Epithelial cell of proximal tubule (primary cell): ENCODE measurements around the gene TNNI2. TPM values are rescaled to one million over a fixed set of nuclear protein-coding genes. Genes with fewer than 3 reads are reported as not detected.

Experiments used
- DNase-seq: peaks from one replicate; pipeline ENCODE4 v3.0.0-alpha.2; 2011; ENCODE audit warnings: low read depth
- H3K4me3 ChIP-seq: 2 replicates; pipeline ENCODE4 v1.5.1; 2011; ENCODE audit warnings: low read depth, mild to moderate bottlenecking, low read length
- CTCF ChIP-seq: conservative IDR thresholded peaks from 2 replicates; pipeline ENCODE4 v1.5.1; 2012; ENCODE audit warnings: low read depth, mild to moderate bottlenecking, low read length
- total RNA-seq: library from RNA; depleted of rRNA; stranded (reverse); fragments of >200 nt; gene quantifications from 2 replicates; pipeline ENCODE4 v1.2.3, GENCODE V29; 2015

Gene TNNI2
- total RNA-seq, 1 donor from 2014 or later = not detected

- TF ChIP-seq CTCF = no peak
- no peak for DNase-seq
- no peak overlapping the region for H3K4me3 ChIP-seq
Observed at GRCh38 chr11:1844221-1845094, 5.7 kb downstream of the TNNI2 start.

GRCh38 chr11:1845095-1845429, 6.3 kb downstream of the TNNI2 start:
- H3K4me3 ChIP-seq = no peak overlapping the region
- no peak for DNase-seq
- no peak for TF ChIP-seq CTCF

- TF ChIP-seq CTCF = no peak
- DNase-seq = no peak
- H3K4me3 ChIP-seq = no peak overlapping the region
Observed at GRCh38 chr11:1845561-1846452, 7.0 kb downstream of the TNNI2 start.

GRCh38 chr11:1846453-1846932, 7.7 kb downstream of the TNNI2 start:
- no peak for TF ChIP-seq CTCF
- no peak overlapping the region for H3K4me3 ChIP-seq
- no peak for DNase-seq

GRCh38 chr11:1847006-1847735, 8.4 kb downstream of the TNNI2 start:
- DNase-seq = no peak
- no peak for TF ChIP-seq CTCF
- H3K4me3 ChIP-seq = no peak overlapping the region

GRCh38 chr11:1847926-1848639, 9.3 kb downstream of the TNNI2 start:
- no peak for DNase-seq
- no peak for TF ChIP-seq CTCF
- H3K4me3 ChIP-seq = no peak overlapping the region
